GM21367 (cell line): ENCODE data around the gene IL7R.

Experiments
- ATAC-seq: cut with Tn5 transposase; IDR thresholded peaks from one replicate; pipeline ENCODE4 v1.9.1; 2021; ENCODE audit not compliant: unreplicated experiment

IL7R gene

DNA sequence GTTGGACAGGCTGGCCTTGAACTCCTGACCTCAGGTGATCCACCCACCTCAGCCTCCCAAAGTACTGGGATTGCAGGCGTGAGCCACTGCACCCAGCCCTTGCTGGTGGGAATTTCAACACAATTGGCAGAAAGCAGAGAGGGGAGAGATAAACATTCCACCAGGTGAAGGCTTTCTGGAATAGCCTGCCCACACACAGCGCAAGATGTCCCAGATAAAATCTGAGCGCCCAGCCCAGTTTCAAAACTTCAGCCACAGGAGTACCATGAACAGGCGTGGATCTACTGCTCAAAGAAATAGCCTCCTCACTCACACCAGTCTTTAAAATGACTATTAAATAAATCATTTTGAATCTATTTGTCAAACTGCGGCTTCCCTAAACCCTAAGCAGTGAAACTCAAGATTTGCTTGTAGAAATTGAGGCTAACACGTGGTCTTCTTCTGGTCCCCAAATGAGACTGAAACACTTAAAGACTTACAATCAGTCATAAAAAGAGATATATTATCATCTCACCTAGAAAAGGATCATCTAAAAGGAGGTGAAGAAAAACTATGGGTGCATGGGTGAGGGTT, 47.0 kb downstream of the IL7R start:
- no peak for ATAC-seq

DNA sequence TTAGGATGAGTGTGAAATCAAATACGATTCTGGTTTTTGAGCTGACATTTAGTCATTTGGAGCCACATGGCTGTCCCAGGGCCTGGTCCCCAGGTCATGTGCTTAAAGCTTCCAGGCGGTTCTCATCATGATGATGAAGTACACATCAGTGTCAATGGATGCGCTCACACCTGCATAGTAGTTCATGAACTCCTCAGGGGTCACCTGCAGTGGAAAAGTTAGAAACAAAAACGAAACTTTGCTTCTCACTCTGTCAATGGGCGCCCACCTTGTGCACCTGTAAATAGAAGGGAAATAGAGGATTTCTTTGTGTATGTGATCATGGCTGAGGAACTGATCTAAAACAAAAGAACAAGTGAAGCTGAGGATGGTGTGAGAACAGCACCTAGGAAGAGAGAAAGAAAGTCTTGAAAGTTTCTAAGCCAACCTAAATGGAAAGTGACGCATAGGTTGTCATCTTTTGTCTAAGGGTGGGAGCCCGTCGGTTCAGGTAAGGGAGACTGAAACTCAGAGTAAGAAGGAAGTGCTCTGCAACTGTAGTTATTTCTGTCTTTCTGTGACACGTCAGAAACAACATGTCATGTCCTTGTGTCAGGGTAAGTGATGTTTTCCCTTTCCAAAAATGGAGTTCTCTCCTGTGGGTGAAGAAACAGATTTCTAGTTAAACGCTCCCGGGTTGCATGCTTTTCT, 47.9 kb downstream of the IL7R start:
- peak; percentile 72 for ATAC-seq

DNA sequence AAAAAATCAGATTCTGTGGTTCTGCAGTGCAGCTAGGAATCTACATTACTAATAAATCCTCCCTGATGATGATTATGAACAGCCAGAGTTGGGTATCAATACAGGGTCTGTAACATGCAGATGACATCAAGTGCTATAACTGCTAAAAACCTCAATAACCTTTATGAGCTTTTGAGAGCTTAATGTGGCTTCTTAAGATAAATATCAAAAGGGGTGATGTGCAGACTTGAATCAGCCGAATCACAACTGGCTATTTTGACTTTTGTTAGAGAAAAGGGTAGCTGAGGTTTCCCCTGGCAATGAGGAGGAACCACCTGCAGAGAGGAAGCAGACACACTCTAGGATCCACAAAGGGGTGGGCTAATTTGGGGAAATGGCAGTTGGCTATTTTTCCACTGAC, 51.5 kb downstream of the IL7R start:
- ATAC-seq = no peak

DNA sequence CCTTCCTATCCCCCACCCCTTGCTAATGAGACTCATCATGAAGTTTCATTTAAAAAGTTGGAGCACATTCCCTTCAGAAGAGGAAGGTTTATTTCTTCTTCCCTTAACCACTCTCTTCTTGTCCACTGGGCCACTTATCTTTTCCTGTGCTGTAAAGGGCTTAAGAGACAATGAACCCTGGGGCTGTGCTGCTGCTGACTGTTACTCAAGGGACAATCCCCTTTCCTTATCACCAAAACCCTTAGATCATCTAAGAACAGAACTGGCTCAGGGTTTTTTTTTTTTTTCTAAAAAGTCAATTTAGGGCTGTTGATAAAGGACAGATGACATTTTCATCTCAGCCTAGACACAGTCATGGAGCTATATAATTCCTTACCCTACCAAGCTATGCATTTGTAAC, 52.1 kb downstream of the IL7R start:
- no peak for ATAC-seq

DNA sequence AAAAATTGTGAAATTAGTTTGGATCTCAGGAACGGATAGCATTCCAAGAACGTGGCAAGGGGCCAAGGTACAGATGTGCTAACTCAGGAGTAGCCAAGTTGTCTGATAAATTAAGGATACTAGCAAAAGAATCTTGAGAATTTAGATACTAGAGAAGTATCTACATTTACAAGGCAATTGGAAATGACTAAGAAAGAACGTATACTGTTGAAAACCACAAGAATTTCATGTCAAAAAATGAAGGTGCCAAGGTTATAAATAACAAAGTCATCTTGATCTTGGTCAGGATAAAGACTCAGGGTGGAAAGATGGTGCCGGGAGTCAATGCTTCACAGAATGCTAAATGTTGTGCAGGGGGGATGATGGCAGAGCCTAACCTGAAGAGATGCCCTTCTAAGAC, 62.5 kb downstream of the IL7R start:
- no peak for ATAC-seq

DNA sequence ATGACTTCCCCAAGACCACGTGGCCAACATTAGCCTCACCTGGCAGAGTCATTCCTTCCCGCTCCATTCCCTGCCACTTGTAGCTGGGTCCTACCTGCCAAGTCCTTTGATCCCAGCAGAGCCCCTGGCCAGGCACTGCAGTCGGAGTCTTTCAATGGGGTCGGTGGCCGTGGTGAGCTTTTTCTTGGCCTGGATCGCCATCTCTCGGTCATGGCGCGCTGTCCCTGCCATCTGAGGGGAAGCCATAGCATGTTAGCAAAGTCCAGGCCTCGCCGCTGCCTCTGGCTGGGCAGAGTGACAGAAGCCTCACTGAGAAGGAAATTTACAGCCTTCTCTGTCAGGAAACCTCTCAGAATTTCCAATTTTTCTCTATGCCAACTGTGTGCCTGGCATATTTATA, 64.2 kb downstream of the IL7R start:
- no peak for ATAC-seq

DNA sequence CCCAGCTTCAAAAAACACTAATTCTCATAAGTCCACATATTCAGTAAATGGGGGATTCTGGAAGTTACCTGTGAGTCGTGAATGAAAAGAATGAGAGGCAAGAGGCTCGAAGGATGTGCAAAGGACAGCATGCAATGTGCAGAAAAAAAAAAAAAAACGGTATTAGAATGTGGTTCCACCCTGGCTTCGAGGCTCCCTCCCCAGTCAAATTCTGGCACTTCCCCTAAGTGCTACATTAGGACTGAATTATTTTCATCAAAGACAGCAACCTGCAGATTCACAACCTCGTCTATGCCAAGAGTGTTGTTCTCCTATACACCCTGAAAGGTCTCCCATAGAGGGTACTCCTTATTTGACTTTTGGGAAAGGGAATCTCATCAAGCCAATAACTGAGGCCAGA, 65.2 kb downstream of the IL7R start:
- no peak for ATAC-seq

DNA sequence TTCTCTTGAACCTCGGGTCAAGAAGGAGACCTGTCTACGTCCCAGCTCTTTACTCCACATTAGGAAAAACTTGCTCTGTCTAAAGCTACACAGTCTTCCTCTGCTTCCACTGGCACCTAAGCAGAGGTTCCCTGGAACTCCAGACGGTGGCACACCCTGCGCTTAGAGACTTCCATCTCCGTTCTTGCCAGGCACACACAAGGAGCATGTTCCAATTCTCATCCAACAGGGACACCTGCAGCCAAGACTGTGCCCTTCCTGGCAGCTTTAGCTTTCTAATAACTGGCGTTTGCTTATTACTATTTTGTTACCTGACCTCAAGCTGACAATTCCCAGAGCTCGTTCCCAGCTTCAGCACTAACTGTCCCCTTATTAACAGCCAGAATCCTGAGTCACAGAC, 65.8 kb downstream of the IL7R start:
- no peak for ATAC-seq

DNA sequence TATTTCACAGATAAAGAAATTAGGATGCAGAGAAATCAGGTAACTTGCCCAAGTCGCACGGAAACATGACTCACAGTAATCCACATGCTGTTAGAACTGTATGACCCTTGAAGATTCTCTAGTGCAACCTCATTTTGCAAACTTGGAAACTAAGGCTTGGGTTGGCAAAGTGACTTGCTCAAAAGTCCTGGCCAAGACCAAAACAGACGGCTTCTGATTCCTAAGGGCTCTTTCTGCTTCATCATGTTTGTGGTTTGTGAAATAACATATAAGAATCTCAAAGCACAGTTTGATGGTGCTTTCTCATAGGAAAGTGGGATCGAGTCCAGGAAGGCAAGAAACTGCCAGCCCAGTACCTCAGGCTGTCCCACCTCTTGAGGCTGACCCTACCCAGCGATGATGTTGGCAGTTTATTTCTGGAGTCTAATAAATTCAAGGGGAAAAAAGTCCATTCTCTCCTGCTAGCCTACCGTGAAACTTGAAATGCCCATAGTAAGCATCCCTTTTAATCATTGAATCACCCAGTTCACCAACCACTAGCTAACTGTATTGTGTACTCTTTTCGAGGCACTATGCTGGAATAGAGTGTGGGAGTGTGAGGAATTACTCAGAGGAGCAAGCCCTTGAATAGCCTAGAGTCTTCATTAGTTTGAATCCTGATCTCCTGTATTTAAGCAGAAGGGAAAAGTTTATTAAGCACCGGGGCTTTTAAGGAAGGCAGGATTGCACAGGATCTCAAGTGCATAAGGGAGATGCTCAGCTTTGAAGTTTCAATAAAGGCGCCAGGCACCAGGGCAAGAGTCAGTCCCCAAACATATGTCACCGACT, 67.6 kb downstream of the IL7R start:
- no peak for ATAC-seq

DNA sequence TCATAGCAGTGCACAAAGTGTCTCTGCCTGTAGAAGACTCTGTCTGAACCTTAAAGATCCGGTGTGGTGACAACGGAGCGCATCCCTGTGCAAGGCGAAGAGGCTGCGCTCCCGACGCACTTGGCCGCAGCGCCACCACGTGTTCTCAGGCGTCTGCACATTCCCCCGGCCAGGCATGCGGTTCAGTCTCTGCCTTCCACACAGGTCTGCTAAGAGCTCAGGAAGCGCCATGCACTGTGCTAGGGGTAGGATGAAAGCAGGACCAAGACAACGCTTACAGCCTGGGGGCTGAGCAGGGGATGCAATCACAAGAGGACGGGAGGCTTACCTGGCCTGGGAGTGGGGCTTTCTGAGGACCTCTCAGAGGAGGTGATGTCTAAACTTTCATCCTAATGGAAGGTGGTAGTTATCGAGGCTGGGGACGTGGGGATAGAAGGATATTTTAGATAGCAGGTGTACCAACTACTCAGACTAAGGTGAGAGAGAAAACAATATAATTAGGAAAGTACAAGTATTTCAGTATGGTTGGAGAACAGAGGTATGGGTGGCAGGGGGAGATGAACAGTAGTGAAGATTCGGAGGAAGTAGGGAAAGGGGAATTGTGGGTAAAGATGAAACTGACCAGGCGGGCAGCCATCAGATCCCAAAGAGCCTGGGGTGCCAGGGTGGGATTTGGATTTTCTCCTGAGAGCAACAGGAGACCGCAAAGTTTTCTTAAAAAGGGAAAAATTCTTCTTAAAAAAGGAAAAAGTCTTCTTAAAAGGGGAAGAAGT, 68.4 kb downstream of the IL7R start:
- ATAC-seq = peak; percentile 64

DNA sequence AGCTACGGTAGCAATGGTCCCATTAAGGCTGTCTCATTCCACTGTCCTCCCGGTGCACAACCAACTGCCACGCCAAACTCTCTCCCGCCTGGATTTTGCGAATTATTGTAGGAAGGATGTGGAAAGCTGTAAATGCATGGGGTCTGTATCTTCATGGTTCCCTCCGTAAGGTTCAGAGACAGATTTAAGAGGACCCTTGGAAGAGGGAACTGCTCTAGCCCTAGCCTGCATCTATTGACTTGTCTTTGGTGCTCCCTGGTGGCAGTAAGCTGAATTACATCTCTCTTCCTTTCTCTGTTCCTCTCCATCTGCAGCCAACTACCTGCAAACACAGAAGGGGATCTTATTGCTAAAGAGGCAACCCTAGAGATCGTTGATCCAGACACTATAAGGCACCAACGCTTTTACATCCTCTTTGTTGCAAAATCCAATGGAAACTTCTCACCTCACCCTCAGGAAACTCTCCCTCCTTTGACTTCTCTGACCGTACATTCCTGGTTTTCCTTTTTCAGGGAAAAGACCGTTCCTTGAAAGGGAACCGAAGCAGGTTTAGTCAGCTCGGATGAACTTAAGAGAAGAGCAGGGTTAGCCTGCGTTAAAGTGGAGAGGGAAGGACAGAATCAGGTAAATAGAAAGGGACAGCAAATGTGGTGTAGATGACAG, 69.8 kb downstream of the IL7R start:
- ATAC-seq = peak; percentile 54
